GOT3 (cell line): Measurements from ENCODE around the gene LMNTD2.

Experiments used
- DNase-seq: peaks from one replicate; lab custom pipeline; 2025; ENCODE audit warnings: mixed read lengths; lab: John Stamatoyannopoulos, UW

The LMNTD2 gene

GRCh38 chr11:560305-561147 is at the start of gene LMNTD2, which contains the start of gene RASSF7:
TSS of gene LMNTD2 (minus strand) at chr11:560738. CDS start at chr11:560716, 22 bp downstream.
TSS of gene RASSF7 (plus strand) at chr11:560970. CDS start at chr11:561769, 799 bp downstream.
- DNase-seq, result peak; percentile 43

GRCh38 chr11:609341-609811 is 48.8 kb upstream of the LMNTD2 start:
- DNase-seq, result no peak

- DNase-seq, result no peak
These were observed 48.3 kb upstream of the LMNTD2 start for GRCh38 chr11:608791-609251.

- DNase-seq, result no peak
These were observed 47.6 kb upstream of the LMNTD2 start for GRCh38 chr11:607971-608659.

- DNase-seq, result no peak
These were observed 46.7 kb upstream of the LMNTD2 start for GRCh38 chr11:607020-607780.

- DNase-seq, result no peak
These were observed 45.7 kb upstream of the LMNTD2 start for GRCh38 chr11:606245-606644.

- DNase-seq, result no peak
These were observed 45.0 kb upstream of the LMNTD2 start for GRCh38 chr11:605286-606129.

- no peak for DNase-seq
These were observed 42.6 kb upstream of the LMNTD2 start for GRCh38 chr11:603154-603553.

- DNase-seq, result no peak
These were observed 41.2 kb upstream of the LMNTD2 start for GRCh38 chr11:601573-602245.

- DNase-seq, result no peak
These were observed 37.6 kb upstream of the LMNTD2 start for GRCh38 chr11:598005-598680.

- no peak for DNase-seq
These were observed 36.7 kb upstream of the LMNTD2 start for GRCh38 chr11:597166-597725.

GRCh38 chr11:596374-596773 is 35.8 kb upstream of the LMNTD2 start:
- DNase-seq, result no peak

- no peak for DNase-seq
These were observed 34.9 kb upstream of the LMNTD2 start for GRCh38 chr11:595400-595799.

GRCh38 chr11:593347-593746 is 32.8 kb upstream of the LMNTD2 start:
- DNase-seq, result no peak

- DNase-seq, result no peak
These were observed 32.4 kb upstream of the LMNTD2 start for GRCh38 chr11:592918-593317.

- DNase-seq, result no peak
These were observed 32.0 kb upstream of the LMNTD2 start for GRCh38 chr11:592501-592900.

GRCh38 chr11:590997-591396 is 30.5 kb upstream of the LMNTD2 start:
- DNase-seq, result no peak

GRCh38 chr11:589798-590197 is 29.3 kb upstream of the LMNTD2 start:
- no peak for DNase-seq

GRCh38 chr11:587978-588380 is 27.4 kb upstream of the LMNTD2 start:
- no peak for DNase-seq

GRCh38 chr11:587546-587945 is 27.0 kb upstream of the LMNTD2 start:
- no peak for DNase-seq
